ENCODE data around the gene CDH4. TPM values are rescaled to one million over a fixed set of nuclear protein-coding genes. Genes with fewer than 3 reads are reported as not detected.

The CDH4 gene
- total RNA-seq, 2 experiments from 2014 or later = 0.11 to 0.18 TPM

- H3K27ac Mint-ChIP-seq = no peak overlapping the region
- ChIA-PET CTCF (no interaction called here), POLR2A (no interaction called here)
- H3K4me3 Mint-ChIP-seq = no peak overlapping the region
- ATAC-seq = no peak
- no peak for DNase-seq
- no peaks in the 10 kb centered on the region for H3K27me3 Mint-ChIP-seq
- intact Hi-C loops (cut with micrococcal nuclease) = no loop called here
- no peaks in the 10 kb centered on the region for H3K36me3 Mint-ChIP-seq (ENCODE audit: low read depth)
- no peak for TF ChIP-seq CTCF (IDR thresholded peaks at IDR 0.05)
- peaks cover 5% of the 10 kb centered on the region for H3K4me1 Mint-ChIP-seq (ENCODE audit: low read depth)
- no peaks in the 10 kb centered on the region for H3K9me3 Mint-ChIP-seq
Observed at GRCh38 chr20:61513124-61514017, 261.3 kb downstream of the CDH4 start.

- intact Hi-C loops (cut with micrococcal nuclease) = no loop called here
- Mint-ChIP-seq H3K9me3 (no peaks in the 10 kb centered on the region), H3K4me3 (no peak overlapping the region), H3K27me3 (no peaks in the 10 kb centered on the region), H3K27ac (no peak overlapping the region), H3K36me3 (ENCODE audit: low read depth) (no peaks in the 10 kb centered on the region), H3K4me1 (ENCODE audit: low read depth) (peaks cover 5% of the 10 kb centered on the region)
- no peak for TF ChIP-seq CTCF (IDR thresholded peaks at IDR 0.05)
- ATAC-seq = no peak
- DNase-seq = no peak
- POLR2A ChIA-PET = no interaction called here
- CTCF ChIA-PET = no interaction called here
Observed at GRCh38 chr20:61514018-61514365, 261.9 kb downstream of the CDH4 start.

GRCh38 chr20:61514396-61514795 is 262.3 kb downstream of the CDH4 start:
- no peak for TF ChIP-seq CTCF (IDR thresholded peaks at IDR 0.05)
- CTCF ChIA-PET = no interaction called here
- peaks cover 5% of the 10 kb centered on the region for H3K4me1 Mint-ChIP-seq (ENCODE audit: low read depth)
- no peaks in the 10 kb centered on the region for H3K36me3 Mint-ChIP-seq (ENCODE audit: low read depth)
- no peaks in the 10 kb centered on the region for H3K9me3 Mint-ChIP-seq
- H3K27ac Mint-ChIP-seq = no peak overlapping the region
- DNase-seq (no peak), ATAC-seq (no peak)
- no peaks in the 10 kb centered on the region for H3K27me3 Mint-ChIP-seq
- POLR2A ChIA-PET = no interaction called here
- intact Hi-C loops (cut with micrococcal nuclease) = no loop called here
- H3K4me3 Mint-ChIP-seq = no peak overlapping the region

- Mint-ChIP-seq H3K9me3 (no peaks in the 10 kb centered on the region), H3K4me3 (no peak overlapping the region), H3K27ac (no peak overlapping the region), H3K27me3 (no peaks in the 10 kb centered on the region), H3K36me3 (ENCODE audit: low read depth) (no peaks in the 10 kb centered on the region), H3K4me1 (ENCODE audit: low read depth) (peaks cover 5% of the 10 kb centered on the region)
- DNase-seq = no peak
- intact Hi-C loops (cut with micrococcal nuclease) = no loop called here
- no peak for ATAC-seq
- CTCF ChIA-PET = no interaction called here
- no peak for TF ChIP-seq CTCF (IDR thresholded peaks at IDR 0.05)
- POLR2A ChIA-PET = no interaction called here
Observed at GRCh38 chr20:61514805-61515505, 262.9 kb downstream of the CDH4 start.

GRCh38 chr20:61515922-61516321 is 263.9 kb downstream of the CDH4 start:
- ChIA-PET CTCF (no interaction called here), POLR2A (no interaction called here)
- Mint-ChIP-seq H3K4me1 (ENCODE audit: low read depth) (peaks cover 1% of the 10 kb centered on the region), H3K36me3 (ENCODE audit: low read depth) (no peaks in the 10 kb centered on the region), H3K4me3 (no peak overlapping the region), H3K9me3 (no peaks in the 10 kb centered on the region), H3K27me3 (no peaks in the 10 kb centered on the region), H3K27ac (no peak overlapping the region)
- DNase-seq (no peak), ATAC-seq (no peak)
- intact Hi-C loops (cut with micrococcal nuclease) = no loop called here
- no peak for TF ChIP-seq CTCF (IDR thresholded peaks at IDR 0.05)
